Uterus (tissue), 4 donors: Measurements from ENCODE around the gene VPS26C. TPM values are rescaled to one million over a fixed set of nuclear protein-coding genes. Genes with fewer than 3 reads are reported as not detected.

Source experiments
- DNase-seq, 2 donors: peaks; one replicate each; pipeline ENCODE4 v3.0.0-alpha.2; 2019 to 2020
- H3K27ac ChIP-seq, 2 donors: fragments of 200-600 bp; sonication (generic); 1 replicate in 1 of 2; 2 replicates in 1 of 2; pipeline ENCODE4 v1.5.1; 2016 to 2018
- H3K27me3 ChIP-seq, 2 donors: fragments of 200-600 bp; sonication (generic); one replicate each; pipeline ENCODE4 v1.5.1; 2018 to 2019; ENCODE audit warnings: control low read depth in 1 of 2
- H3K36me3 ChIP-seq, 2 donors: fragments of 200-600 bp; sonication (generic); one replicate each; pipeline ENCODE4 v1.5.1; 2019; ENCODE audit warnings: control low read depth in 1 of 2
- H3K4me1 ChIP-seq, 2 donors: fragments of 200-600 bp; sonication (generic); one replicate each; pipeline ENCODE4 v1.5.1; 2018 to 2019; ENCODE audit warnings: control low read depth in 1 of 2
- H3K4me3 ChIP-seq, 2 donors: fragments of 200-600 bp; sonication (generic); 1 replicate in 1 of 2; 2 replicates in 1 of 2; pipeline ENCODE4 v1.5.1; 2018 to 2019; ENCODE audit warnings: mild to moderate bottlenecking in 1 of 2
- H3K9me3 ChIP-seq, 2 donors: fragments of 200-600 bp; sonication (generic); one replicate each; pipeline ENCODE4 v1.5.1; 2019; ENCODE audit warnings: control low read depth in 1 of 2
- POLR2A ChIP-seq, 2 donors: fragments of 450-650 bp; IDR thresholded peaks; one replicate each; pipeline ENCODE4 v1.6.1; 2016; ENCODE audit warnings: antibody characterized with exemption in 2 of 2, mild to moderate bottlenecking in 1 of 2, moderate library complexity in 1 of 2
- intact Hi-C: fragments of 100-400 bp; cut with DNase I; formaldehyde crosslinking; loops from one replicate; pipeline ENCODE4 v1.15.1; 2023; ENCODE audit warnings: low total_unique reads
- total RNA-seq, 4 donors: library from RNA; depleted of rRNA in 3 of 4; stranded (reverse); fragments of >200 nt in 3 of 4; gene quantifications; one replicate each; pipeline versions ENCODE4 v1.1.0 to v1.2.4, GENCODE V29; 2014 to 2023
- TF ChIP-seq, protein P1 (sequence below), 4 experiments: fragments of 200-600 bp in 2 of 4; fragments of 450-650 bp in 2 of 4; sonication (generic) in 2 of 4; IDR thresholded peaks; one replicate each; pipeline ENCODE4 v1.5.1; 2016 to 2019; ENCODE audit warnings: antibody characterized with exemption in 4 of 4, mild to moderate bottlenecking in 2 of 4, moderate library complexity in 1 of 4
- donor health status: DM: yes; HTN: yes; CAD: no.

The VPS26C gene
- total RNA-seq, 4 donors from 2014 or later, result 44.8 to 179 (median 56.0) TPM

DNA sequence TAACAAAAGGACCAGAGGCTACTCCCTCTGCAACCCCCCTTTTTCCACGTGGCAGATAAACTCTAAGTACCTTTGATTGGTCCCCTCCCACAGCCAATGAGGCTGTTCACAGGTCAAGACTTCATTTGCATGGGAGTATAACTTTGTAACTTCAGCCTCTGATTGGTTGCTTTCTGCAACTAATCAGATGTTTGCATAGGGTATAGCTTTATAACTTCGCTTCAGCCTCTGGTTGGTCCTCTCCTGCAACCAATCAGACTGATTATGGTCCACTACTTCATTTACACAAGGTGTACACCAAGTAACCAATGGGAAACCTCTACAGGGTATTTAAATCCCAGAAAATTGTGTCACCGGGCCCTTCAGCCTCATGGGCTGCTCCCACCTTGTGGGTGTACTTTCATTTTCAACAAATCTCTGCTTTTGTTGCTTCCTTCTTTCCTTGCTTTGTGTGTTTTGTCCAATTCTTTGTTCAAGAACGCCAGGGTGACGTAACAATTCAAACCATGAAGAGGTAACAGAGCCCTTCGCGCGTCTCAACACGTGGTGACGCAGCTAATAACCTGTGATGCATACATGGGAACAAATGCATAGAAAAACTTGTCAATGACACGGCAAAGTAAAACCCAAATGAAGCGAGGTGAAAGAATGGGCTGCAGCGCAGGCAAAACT is 47.2 kb downstream of the VPS26C start:
- TF ChIP-seq, protein P1, sequence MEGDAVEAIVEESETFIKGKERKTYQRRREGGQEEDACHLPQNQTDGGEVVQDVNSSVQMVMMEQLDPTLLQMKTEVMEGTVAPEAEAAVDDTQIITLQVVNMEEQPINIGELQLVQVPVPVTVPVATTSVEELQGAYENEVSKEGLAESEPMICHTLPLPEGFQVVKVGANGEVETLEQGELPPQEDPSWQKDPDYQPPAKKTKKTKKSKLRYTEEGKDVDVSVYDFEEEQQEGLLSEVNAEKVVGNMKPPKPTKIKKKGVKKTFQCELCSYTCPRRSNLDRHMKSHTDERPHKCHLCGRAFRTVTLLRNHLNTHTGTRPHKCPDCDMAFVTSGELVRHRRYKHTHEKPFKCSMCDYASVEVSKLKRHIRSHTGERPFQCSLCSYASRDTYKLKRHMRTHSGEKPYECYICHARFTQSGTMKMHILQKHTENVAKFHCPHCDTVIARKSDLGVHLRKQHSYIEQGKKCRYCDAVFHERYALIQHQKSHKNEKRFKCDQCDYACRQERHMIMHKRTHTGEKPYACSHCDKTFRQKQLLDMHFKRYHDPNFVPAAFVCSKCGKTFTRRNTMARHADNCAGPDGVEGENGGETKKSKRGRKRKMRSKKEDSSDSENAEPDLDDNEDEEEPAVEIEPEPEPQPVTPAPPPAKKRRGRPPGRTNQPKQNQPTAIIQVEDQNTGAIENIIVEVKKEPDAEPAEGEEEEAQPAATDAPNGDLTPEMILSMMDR (IDR thresholded peaks at IDR 0.05), result no peak
- no peak for TF ChIP-seq POLR2A (IDR thresholded peaks at IDR 0.05)
- intact Hi-C loops, result no loop called here

DNA sequence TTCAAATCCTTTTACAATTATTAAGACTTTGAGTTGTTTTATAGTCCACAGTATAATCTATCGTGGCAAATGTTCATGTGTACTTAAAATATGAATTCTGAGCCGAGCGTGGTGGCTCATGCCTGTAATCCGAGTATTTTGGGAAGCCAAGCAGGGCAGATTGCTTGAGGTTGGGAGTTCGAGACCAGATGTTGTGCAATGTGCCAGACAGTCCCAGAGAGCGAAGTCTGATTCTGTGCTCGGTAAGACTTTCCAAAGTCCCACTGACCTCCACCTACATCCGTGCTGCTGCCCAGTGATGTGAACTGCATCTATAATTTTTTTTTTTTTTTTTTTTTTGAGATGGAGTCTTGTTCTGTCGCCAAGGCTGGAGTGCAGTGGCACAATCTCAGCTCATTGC is 52.2 kb downstream of the VPS26C start:
- TF ChIP-seq POLR2A (IDR thresholded peaks at IDR 0.05), result no peak
- TF ChIP-seq, protein P1 (IDR thresholded peaks at IDR 0.05), result no peak
- no peak for DNase-seq
- Histone ChIP-seq H3K27me3 (no peaks in the 10 kb centered on the region), H3K4me3 (no peak overlapping the region), H3K27ac (no peak overlapping the region), H3K4me1 (no peaks in the 10 kb centered on the region), H3K36me3 (no peaks in the 10 kb centered on the region), H3K9me3 (no peaks in the 10 kb centered on the region)
- intact Hi-C loops, result no loop called here

More for the DNA sequence above, 47.2 kb downstream of the VPS26C start:
- Histone ChIP-seq H3K4me3 (peak overlapping the region; percentile 69 to 72), H3K9me3 (no peaks in the 10 kb centered on the region), H3K27me3 (no peaks in the 10 kb centered on the region), H3K4me1 (no peaks in the 10 kb centered on the region), H3K27ac (peak overlapping the region; percentile 80 to 90), H3K36me3 (no peaks in the 10 kb centered on the region)
- DNase-seq, result no peak

DNA sequence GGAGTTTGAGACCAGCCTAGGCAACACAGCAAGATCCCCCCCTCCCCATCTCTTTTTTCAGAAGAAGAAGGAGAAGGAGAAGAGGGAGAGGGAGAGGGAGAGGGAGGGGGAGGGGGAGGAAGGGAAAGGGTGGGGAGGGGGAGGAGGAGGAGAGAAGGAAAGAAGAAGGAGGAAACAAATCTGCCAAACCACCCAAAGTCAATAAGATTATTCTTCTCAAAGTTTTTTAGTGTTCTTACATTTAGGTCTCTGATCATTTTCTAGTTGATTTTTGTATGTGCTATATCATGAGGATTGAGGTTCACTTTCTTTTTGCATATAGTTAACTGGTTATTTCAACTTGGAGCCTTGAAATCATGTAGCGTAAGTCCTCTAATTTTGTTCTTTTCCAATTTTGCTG is 56.3 kb downstream of the VPS26C start:
- H3K4me3 ChIP-seq, result no peak overlapping the region
- TF ChIP-seq, protein P1 (IDR thresholded peaks at IDR 0.05), result no peak
- no peak for TF ChIP-seq POLR2A (IDR thresholded peaks at IDR 0.05)
- H3K9me3 ChIP-seq, result no peaks in the 10 kb centered on the region
- H3K27ac ChIP-seq, result no peak overlapping the region
- no peak for DNase-seq
- peaks cover 0 to 10% of the 10 kb centered on the region in 2 donors for H3K4me1 ChIP-seq
- no peaks in the 10 kb centered on the region for H3K27me3 ChIP-seq
- intact Hi-C loops, result no loop called here
- H3K36me3 ChIP-seq, result no peaks in the 10 kb centered on the region

DNA sequence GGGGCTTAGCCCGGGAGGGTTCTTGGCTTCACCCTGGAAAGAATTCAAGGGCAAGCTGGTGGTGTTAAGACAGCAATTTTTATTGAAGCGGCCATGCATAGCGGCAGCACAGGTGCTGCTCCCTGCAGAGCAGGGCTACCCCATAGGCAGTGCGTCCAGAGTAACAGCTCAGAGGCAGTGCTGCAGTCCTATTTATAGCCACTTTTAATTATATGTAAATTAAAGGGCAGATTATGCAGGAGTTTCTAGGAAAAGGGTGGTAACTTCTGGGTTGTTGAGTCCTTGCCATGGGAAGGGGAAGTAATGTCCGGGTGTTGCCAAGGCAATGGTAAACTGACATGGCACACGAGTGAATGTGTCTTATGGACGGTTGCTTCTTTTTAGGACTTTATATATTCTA is 57.0 kb downstream of the VPS26C start:
- Histone ChIP-seq H3K36me3 (no peaks in the 10 kb centered on the region), H3K27me3 (no peaks in the 10 kb centered on the region), H3K4me3 (no peak overlapping the region), H3K4me1 (peaks cover 0 to 10% of the 10 kb centered on the region in 2 donors), H3K27ac (no peak overlapping the region), H3K9me3 (no peaks in the 10 kb centered on the region)
- intact Hi-C loops, result no loop called here
- no peak for DNase-seq
- TF ChIP-seq, protein P1 (IDR thresholded peaks at IDR 0.05), result no peak
- no peak for TF ChIP-seq POLR2A (IDR thresholded peaks at IDR 0.05)

DNA sequence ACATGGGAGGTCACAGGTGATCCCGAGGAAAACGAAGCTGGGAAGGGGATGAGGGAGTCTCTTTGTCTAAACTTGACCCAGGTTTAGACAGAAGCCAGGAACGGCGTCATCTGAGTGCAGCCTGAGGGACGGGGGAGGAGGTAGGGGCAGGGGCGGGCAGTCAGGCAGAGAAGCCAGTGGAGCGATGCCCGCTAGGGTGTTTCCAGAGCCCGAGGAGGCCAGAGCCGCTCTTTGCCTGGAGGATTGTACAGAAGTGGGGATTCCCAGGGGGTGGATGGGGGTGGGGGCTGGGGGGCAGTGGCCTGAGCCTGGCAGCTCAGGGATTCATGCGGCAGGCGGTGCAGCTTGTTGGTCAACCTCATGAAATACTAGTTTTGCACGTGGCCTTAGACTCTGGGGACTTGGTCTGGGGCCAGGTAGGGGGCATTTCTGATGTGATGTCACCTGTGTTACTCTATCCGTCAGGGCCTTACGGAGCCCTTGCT is 58.4 kb downstream of the VPS26C start:
- Histone ChIP-seq H3K4me1 (peaks cover 0 to 10% of the 10 kb centered on the region in 2 donors), H3K9me3 (no peaks in the 10 kb centered on the region), H3K27me3 (no peaks in the 10 kb centered on the region), H3K36me3 (no peaks in the 10 kb centered on the region), H3K27ac (no peak overlapping the region), H3K4me3 (no peak overlapping the region)
- intact Hi-C loops, result no loop called here
- TF ChIP-seq, protein P1 (IDR thresholded peaks at IDR 0.05), result no peak
- no peak for TF ChIP-seq POLR2A (IDR thresholded peaks at IDR 0.05)
- no peak for DNase-seq
